ENCODE results near the gene MRPL44.

The MRPL44 gene

GRCh38 chr2:223941579-223942277, 15.5 kb upstream of the MRPL44 start:
- Histone ChIP-seq H3K36me3 (no peaks in the 10 kb centered on the region), H3K27ac (peak overlapping the region; percentile 30), H3K4me1 (ENCODE audit: control insufficient read depth in 1 of 2, insufficient read depth in 1 of 2, low read depth in 1 of 2, low read length in 1 of 2) (peaks cover 29 to 45% of the 10 kb centered on the region in 2 experiments), H3K4me3 (ENCODE audit: low read depth in 1 of 2, low read length in 1 of 2) (no peak overlapping the region), H3K27me3 (no peaks in the 10 kb centered on the region), H3K9me3 (no peaks in the 10 kb centered on the region)
- no peak for TF ChIP-seq CTCF (IDR thresholded peaks at IDR 0.05)

GRCh38 chr2:223943135-223943534, 14.1 kb upstream of the MRPL44 start:
- H3K27ac ChIP-seq: peak overlapping the region; percentile 84
- H3K27me3 ChIP-seq: no peaks in the 10 kb centered on the region
- no peaks in the 10 kb centered on the region for H3K36me3 ChIP-seq
- no peaks in the 10 kb centered on the region for H3K9me3 ChIP-seq
- no peak overlapping the region for H3K4me3 ChIP-seq (ENCODE audit: low read depth in 1 of 2, low read length in 1 of 2)
- no peak for TF ChIP-seq CTCF (IDR thresholded peaks at IDR 0.05)
- H3K4me1 ChIP-seq (ENCODE audit: control insufficient read depth in 1 of 2, insufficient read depth in 1 of 2, low read depth in 1 of 2, low read length in 1 of 2): peaks cover 38 to 47% of the 10 kb centered on the region in 2 experiments

- peak overlapping the region; percentile 82 to 93 for H3K4me3 ChIP-seq (ENCODE audit: low read depth in 1 of 2, low read length in 1 of 2)
- no peak for TF ChIP-seq CTCF (IDR thresholded peaks at IDR 0.05)
- no peaks in the 10 kb centered on the region for H3K27me3 ChIP-seq
- H3K9me3 ChIP-seq: no peaks in the 10 kb centered on the region
- peak overlapping the region; percentile 84 for H3K27ac ChIP-seq
- H3K4me1 ChIP-seq (ENCODE audit: control insufficient read depth in 1 of 2, insufficient read depth in 1 of 2, low read depth in 1 of 2, low read length in 1 of 2): peaks cover 43 to 52% of the 10 kb centered on the region in 2 experiments
- no peaks in the 10 kb centered on the region for H3K36me3 ChIP-seq
These were observed 13.7 kb upstream of the MRPL44 start for GRCh38 chr2:223943561-223944008.

- H3K4me3 ChIP-seq (ENCODE audit: low read depth in 1 of 2, low read length in 1 of 2): peak overlapping the region; percentile 82 to 93
- peak overlapping the region; percentile 84 for H3K27ac ChIP-seq
- peaks cover 49 to 58% of the 10 kb centered on the region in 2 experiments for H3K4me1 ChIP-seq (ENCODE audit: control insufficient read depth in 1 of 2, insufficient read depth in 1 of 2, low read depth in 1 of 2, low read length in 1 of 2)
- no peaks in the 10 kb centered on the region for H3K27me3 ChIP-seq
- no peaks in the 10 kb centered on the region for H3K9me3 ChIP-seq
- no peak for TF ChIP-seq CTCF (IDR thresholded peaks at IDR 0.05)
- H3K36me3 ChIP-seq: no peaks in the 10 kb centered on the region
These were observed 13.0 kb upstream of the MRPL44 start for GRCh38 chr2:223944166-223944702.

GRCh38 chr2:223944703-223945531, 12.3 kb upstream of the MRPL44 start, which contains the start of gene WDFY1:
TSS of gene WDFY1 (minus strand) at chr2:223945335. CDS start at chr2:223945284, 51 bp downstream.
- Histone ChIP-seq H3K4me3 (ENCODE audit: low read depth in 1 of 2, low read length in 1 of 2) (peak within 1 kb of the TSS; percentile 82 to 93), H3K27ac (peak within 1 kb of the TSS; percentile 84), H3K27me3 (no peaks in the 10 kb centered on the region), H3K4me1 (ENCODE audit: control insufficient read depth in 1 of 2, insufficient read depth in 1 of 2, low read depth in 1 of 2, low read length in 1 of 2) (peaks cover 50 to 58% of the 10 kb centered on the region in 2 experiments), H3K36me3 (no peaks in the 10 kb centered on the region), H3K9me3 (no peaks in the 10 kb centered on the region)
- TF ChIP-seq CTCF (IDR thresholded peaks at IDR 0.05): no peak
